ENCODE results near the gene ATP6V1B1.

DNA sequence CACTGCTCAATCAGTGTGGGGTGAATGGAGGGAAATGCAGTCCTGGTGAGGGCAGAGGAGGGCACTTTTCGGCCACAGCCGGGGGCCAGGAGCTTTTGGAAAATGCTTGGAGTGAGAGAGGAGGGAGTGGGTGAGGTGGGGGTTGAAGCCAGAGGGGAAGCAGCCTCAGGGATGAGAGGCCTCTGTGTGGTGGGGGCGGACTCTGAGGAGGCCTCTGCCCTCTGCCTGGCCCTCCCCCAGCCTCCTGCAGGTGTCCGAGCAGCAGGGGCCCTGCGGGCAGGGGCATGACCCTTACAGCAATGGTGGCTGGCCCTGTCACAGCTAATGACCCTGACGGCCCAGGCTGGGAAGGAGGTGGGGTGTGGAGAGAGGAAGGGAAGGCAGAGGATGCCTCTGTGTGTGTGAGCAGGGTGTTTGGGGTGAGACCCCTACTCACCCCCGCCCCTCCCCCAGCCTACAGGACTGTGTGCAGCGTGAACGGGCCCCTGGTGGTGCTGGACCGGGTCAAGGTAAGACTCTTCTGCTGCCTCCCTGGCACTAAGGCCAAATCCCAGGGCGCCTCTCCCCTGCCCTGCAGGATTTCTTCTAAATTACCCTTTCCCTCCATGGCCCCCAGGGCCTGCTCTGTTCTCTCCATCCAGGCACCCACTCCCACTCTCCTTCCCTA, 7.6 kb downstream of the ATP6V1B1 start:
- TF ChIP-seq, protein P1, sequence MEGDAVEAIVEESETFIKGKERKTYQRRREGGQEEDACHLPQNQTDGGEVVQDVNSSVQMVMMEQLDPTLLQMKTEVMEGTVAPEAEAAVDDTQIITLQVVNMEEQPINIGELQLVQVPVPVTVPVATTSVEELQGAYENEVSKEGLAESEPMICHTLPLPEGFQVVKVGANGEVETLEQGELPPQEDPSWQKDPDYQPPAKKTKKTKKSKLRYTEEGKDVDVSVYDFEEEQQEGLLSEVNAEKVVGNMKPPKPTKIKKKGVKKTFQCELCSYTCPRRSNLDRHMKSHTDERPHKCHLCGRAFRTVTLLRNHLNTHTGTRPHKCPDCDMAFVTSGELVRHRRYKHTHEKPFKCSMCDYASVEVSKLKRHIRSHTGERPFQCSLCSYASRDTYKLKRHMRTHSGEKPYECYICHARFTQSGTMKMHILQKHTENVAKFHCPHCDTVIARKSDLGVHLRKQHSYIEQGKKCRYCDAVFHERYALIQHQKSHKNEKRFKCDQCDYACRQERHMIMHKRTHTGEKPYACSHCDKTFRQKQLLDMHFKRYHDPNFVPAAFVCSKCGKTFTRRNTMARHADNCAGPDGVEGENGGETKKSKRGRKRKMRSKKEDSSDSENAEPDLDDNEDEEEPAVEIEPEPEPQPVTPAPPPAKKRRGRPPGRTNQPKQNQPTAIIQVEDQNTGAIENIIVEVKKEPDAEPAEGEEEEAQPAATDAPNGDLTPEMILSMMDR (IDR thresholded peaks at IDR 0.05 in 2 of 3, conservative IDR thresholded peaks at IDR 0.05 in 1 of 3; ENCODE audit: insufficient read depth in 2 of 3, low read depth in 1 of 3, low read length in 3 of 3) = no peak
- TF ChIP-seq UBTF (IDR thresholded peaks at IDR 0.05; ENCODE audit: borderline replicate concordance in 1 of 2, low read depth in 2 of 2, low read length in 2 of 2) (no peak), DACH1 (IDR thresholded peaks at IDR 0.05; ENCODE audit: partially characterized antibody) (no peak), ZNF512 (tag; IDR thresholded peaks at IDR 0.05) (no peak), CEBPB (tag; IDR thresholded peaks at IDR 0.05) (no peak), BRF1 (IDR thresholded peaks at IDR 0.05; ENCODE audit: borderline replicate concordance, extremely low read depth, insufficient read length) (no peak), POLR2AphosphoS5 (IDR thresholded peaks at IDR 0.05; ENCODE audit: control insufficient read depth, insufficient read depth, low read depth, low read length) (no peak), ATF6 (CRISPR knock-in tag; IDR thresholded peaks at IDR 0.05) (no peak), ZEB2 (IDR thresholded peaks at IDR 0.05) (no peak)
- TF ChIP-seq, protein P2, sequence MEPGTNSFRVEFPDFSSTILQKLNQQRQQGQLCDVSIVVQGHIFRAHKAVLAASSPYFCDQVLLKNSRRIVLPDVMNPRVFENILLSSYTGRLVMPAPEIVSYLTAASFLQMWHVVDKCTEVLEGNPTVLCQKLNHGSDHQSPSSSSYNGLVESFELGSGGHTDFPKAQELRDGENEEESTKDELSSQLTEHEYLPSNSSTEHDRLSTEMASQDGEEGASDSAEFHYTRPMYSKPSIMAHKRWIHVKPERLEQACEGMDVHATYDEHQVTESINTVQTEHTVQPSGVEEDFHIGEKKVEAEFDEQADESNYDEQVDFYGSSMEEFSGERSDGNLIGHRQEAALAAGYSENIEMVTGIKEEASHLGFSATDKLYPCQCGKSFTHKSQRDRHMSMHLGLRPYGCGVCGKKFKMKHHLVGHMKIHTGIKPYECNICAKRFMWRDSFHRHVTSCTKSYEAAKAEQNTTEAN (CRISPR knock-in tag; IDR thresholded peaks at IDR 0.05) = no peak
- TF ChIP-seq, protein P3, sequence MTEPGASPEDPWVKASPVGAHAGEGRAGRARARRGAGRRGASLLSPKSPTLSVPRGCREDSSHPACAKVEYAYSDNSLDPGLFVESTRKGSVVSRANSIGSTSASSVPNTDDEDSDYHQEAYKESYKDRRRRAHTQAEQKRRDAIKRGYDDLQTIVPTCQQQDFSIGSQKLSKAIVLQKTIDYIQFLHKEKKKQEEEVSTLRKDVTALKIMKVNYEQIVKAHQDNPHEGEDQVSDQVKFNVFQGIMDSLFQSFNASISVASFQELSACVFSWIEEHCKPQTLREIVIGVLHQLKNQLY (CRISPR knock-in tag; conservative IDR thresholded peaks at IDR 0.05) = no peak
